SK-N-SH (cell line): ENCODE results near the gene PCSK2. TPM values are rescaled to one million over a fixed set of nuclear protein-coding genes. Genes with fewer than 3 reads are reported as not detected.

Experiments used
- CTCF ChIA-PET: fragments of 300-600, 350-600 bp; formaldehyde crosslinking; extraction: SDS; loops from one replicate; lab custom pipeline; 2021; lab: Yijun Ruan, JAX
- POLR2A ChIA-PET: fragments of 350-600 bp; sonication (Branson Sonifier 250); formaldehyde crosslinking; extraction: SDS; loops from one replicate; lab custom pipeline; 2020; ENCODE audit warnings: antibody characterized with exemption, inconsistent platforms; lab: Yijun Ruan, JAX
- DNase-seq: peaks from one replicate; pipeline ENCODE4 v3.0.0; 2012
- H2AFZ ChIP-seq: fragments of 200-600 bp; sonication (generic); 2 replicates; pipeline ENCODE4 v1.8.1; 2016; ENCODE audit warnings: antibody characterized with exemption, mild to moderate bottlenecking, low read depth
- H3F3A ChIP-seq: fragments of 200-600 bp; sonication (generic); replicated peaks from 2 replicates; pipeline ENCODE3; 2016; ENCODE audit warnings: antibody characterized with exemption, mild to moderate bottlenecking; ENCODE audit not compliant: insufficient read depth
- H3K27ac ChIP-seq, 2 experiments: fragments of 200-500 bp in 1 of 2; fragments of 200-600 bp in 1 of 2; sonication (Bioruptor generic) in 1 of 2; sonication (generic), shearing (Covaris generic) in 1 of 2; 2 replicates each; pipeline versions ENCODE4 v1.5.1 to v1.6.1; 2014 to 2016; ENCODE audit warnings: low read depth in 2 of 2, inconsistent platforms in 1 of 2, low read length in 1 of 2, mild to moderate bottlenecking in 1 of 2, mixed read lengths in 1 of 2
- H3K27me3 ChIP-seq: fragments of 200-600 bp; sonication (generic), shearing (Covaris generic); 2 replicates; pipeline ENCODE4 v1.6.1; 2016; ENCODE audit warnings: mixed run types; ENCODE audit not compliant: insufficient read depth
- H3K36me3 ChIP-seq, 2 experiments: fragments of 200-500 bp in 1 of 2; fragments of 200-600 bp in 1 of 2; sonication (Bioruptor generic) in 1 of 2; sonication (generic) in 1 of 2; replicated peaks in 1 of 2; 2 replicates each; pipeline versions ENCODE3 to v1.5.1; 2014 to 2016; ENCODE audit warnings: low read length in 1 of 2, mild to moderate bottlenecking in 1 of 2; ENCODE audit not compliant: insufficient read depth in 2 of 2, control insufficient read depth in 1 of 2
- H3K4me1 ChIP-seq, 2 experiments: fragments of 200-500 bp in 1 of 2; fragments of 200-600 bp in 1 of 2; sonication (Bioruptor generic) in 1 of 2; sonication (generic), shearing (Covaris generic) in 1 of 2; 2 replicates each; pipeline versions ENCODE4 v1.5.1 to v1.6.1; 2014 to 2016; ENCODE audit warnings: low read depth in 1 of 2, low read length in 1 of 2, mixed run types in 1 of 2; ENCODE audit not compliant: insufficient read depth in 2 of 2, control insufficient read depth in 1 of 2
- H3K4me2 ChIP-seq: fragments of 200-600 bp; sonication (generic), shearing (Covaris generic); 2 replicates; pipeline ENCODE4 v1.6.1; 2017; ENCODE audit warnings: mixed run types
- H3K4me3 ChIP-seq, 2 experiments: fragments of 200-500 bp in 1 of 2; fragments of 200-600 bp in 1 of 2; sonication (Bioruptor generic) in 1 of 2; sonication (generic), shearing (Covaris generic) in 1 of 2; 2 replicates each; pipeline versions ENCODE4 v1.5.1 to v1.8.1; 2014 to 2016; ENCODE audit warnings: low read depth in 2 of 2, inconsistent platforms in 1 of 2, low read length in 1 of 2, mild to moderate bottlenecking in 1 of 2, mixed read lengths in 1 of 2, moderate library complexity in 1 of 2
- H3K79me2 ChIP-seq: fragments of 200-600 bp; sonication (generic); 2 replicates; pipeline ENCODE4 v1.8.1; 2017; ENCODE audit warnings: mild to moderate bottlenecking; ENCODE audit not compliant: insufficient read depth
- H3K9ac ChIP-seq: fragments of 200-600 bp; sonication (generic); 2 replicates; pipeline ENCODE4 v1.6.1; 2017; ENCODE audit warnings: mixed run types
- H3K9me2 ChIP-seq: fragments of 200-600 bp; sonication (generic); 2 replicates; pipeline ENCODE4 v1.6.1; 2017; ENCODE audit warnings: mixed run types
- H3K9me3 ChIP-seq: fragments of 200-600 bp; sonication (generic); 2 replicates; pipeline ENCODE4 v1.6.1; 2017; ENCODE audit warnings: mixed run types, mild to moderate bottlenecking, moderate library complexity
- H4K20me1 ChIP-seq: fragments of 200-600 bp; sonication (generic); 2 replicates; pipeline ENCODE4 v1.6.1; 2017; ENCODE audit warnings: mild to moderate bottlenecking, mixed run types; ENCODE audit not compliant: insufficient read depth
- CHD2 ChIP-seq: fragments of 150-350 bp; IDR thresholded peaks from 2 replicates; pipeline ENCODE4 v1.6.1; 2018; ENCODE audit warnings: low read length; ENCODE audit not compliant: partially characterized antibody
- FOSL2 ChIP-seq: IDR thresholded peaks from 2 replicates; pipeline ENCODE4 v1.4.0; 2012; ENCODE audit warnings: low read depth, mild to moderate bottlenecking, moderate library complexity, borderline replicate concordance
- FOXJ3 ChIP-seq: sonication (generic); formaldehyde crosslinking; IDR thresholded peaks from 2 replicates; pipeline ENCODE4 v1.5.1; 2020; ENCODE audit warnings: mild to moderate bottlenecking, missing genetic modification reagents
- JUND ChIP-seq: IDR thresholded peaks from 2 replicates; pipeline ENCODE4 v1.4.0; 2012
- RAD21 ChIP-seq: IDR thresholded peaks from 2 replicates; pipeline ENCODE4 v1.6.1; 2012; ENCODE audit warnings: mild to moderate bottlenecking, low read length
- RCOR1 ChIP-seq: fragments of 150-350 bp; IDR thresholded peaks from 2 replicates; pipeline ENCODE4 v1.6.1; 2017; ENCODE audit warnings: antibody characterized with exemption, low read length
- RXRA ChIP-seq: IDR thresholded peaks from 2 replicates; pipeline ENCODE4 v1.4.0; 2012; ENCODE audit warnings: low read depth, mild to moderate bottlenecking, borderline replicate concordance
- SMC3 ChIP-seq: IDR thresholded peaks from 2 replicates; pipeline ENCODE4 v1.6.1; 2012; ENCODE audit warnings: low read depth, low read length, improper control_type of control experiment
- WGBS: methylation state at CpG from one replicate; pipeline ENCODE4 v1.1.6; 2017; ENCODE audit warnings: low lambda C conversion rate; 5-methylcytosine and 5-hydroxymethylcytosine counted together
- polyA plus RNA-seq, 3 experiments: library from polyadenylated mRNA; depleted of rRNA; stranded (reverse); fragments of >200 nt; gene quantifications; 2 replicates each; pipeline ENCODE4 v1.2.3, GENCODE V29; 2012
- TF ChIP-seq, protein P1 (sequence below): IDR thresholded peaks from 2 replicates; pipeline ENCODE4 v1.6.1; 2012; ENCODE audit warnings: mild to moderate bottlenecking, low read depth, low read length, moderate library complexity
- TF ChIP-seq, protein P2 (sequence below): fragments of 150-350 bp; IDR thresholded peaks from 2 replicates; pipeline ENCODE4 v1.6.1; 2016; ENCODE audit warnings: mild to moderate bottlenecking, low read depth, low read length
- TF ChIP-seq, protein P3 (sequence below): IDR thresholded peaks from 2 replicates; pipeline ENCODE4; 2012
- TF ChIP-seq, protein P4 (sequence below): IDR thresholded peaks from 2 replicates; pipeline ENCODE4 v1.4.0; 2012; ENCODE audit warnings: low read depth, borderline replicate concordance

PCSK2 gene
- polyA plus RNA-seq, 1 of the 3 experiments (the other 2 are of a cell fraction) = not detected

DNA sequence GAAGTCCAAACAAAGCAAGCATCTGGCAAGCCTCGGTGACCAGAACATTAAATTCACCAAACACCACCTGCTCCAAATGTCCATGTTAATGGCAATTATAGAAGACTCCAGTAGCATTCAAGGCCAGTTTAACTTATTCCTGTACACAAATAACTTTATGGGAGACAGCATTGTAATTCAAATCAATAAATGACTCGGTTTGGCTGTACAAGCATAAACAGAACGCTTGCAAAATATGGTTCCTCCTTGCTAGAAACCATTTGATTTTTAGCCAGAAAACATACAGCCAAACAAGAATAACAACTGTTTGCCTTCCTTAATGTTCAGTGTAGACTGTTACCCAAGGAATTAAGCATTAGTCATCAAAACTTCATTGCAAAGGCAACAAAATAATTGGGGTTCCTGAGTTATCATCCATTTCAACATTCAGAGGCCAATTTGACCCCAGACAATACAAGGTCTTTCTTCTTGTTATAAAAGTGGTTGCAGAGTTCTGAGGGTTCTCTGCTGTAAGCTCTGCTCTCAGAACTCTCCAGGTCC is 179.3 kb downstream of the PCSK2 start (continued):
- TF ChIP-seq, protein P1, sequence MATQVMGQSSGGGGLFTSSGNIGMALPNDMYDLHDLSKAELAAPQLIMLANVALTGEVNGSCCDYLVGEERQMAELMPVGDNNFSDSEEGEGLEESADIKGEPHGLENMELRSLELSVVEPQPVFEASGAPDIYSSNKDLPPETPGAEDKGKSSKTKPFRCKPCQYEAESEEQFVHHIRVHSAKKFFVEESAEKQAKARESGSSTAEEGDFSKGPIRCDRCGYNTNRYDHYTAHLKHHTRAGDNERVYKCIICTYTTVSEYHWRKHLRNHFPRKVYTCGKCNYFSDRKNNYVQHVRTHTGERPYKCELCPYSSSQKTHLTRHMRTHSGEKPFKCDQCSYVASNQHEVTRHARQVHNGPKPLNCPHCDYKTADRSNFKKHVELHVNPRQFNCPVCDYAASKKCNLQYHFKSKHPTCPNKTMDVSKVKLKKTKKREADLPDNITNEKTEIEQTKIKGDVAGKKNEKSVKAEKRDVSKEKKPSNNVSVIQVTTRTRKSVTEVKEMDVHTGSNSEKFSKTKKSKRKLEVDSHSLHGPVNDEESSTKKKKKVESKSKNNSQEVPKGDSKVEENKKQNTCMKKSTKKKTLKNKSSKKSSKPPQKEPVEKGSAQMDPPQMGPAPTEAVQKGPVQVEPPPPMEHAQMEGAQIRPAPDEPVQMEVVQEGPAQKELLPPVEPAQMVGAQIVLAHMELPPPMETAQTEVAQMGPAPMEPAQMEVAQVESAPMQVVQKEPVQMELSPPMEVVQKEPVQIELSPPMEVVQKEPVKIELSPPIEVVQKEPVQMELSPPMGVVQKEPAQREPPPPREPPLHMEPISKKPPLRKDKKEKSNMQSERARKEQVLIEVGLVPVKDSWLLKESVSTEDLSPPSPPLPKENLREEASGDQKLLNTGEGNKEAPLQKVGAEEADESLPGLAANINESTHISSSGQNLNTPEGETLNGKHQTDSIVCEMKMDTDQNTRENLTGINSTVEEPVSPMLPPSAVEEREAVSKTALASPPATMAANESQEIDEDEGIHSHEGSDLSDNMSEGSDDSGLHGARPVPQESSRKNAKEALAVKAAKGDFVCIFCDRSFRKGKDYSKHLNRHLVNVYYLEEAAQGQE = no peak

DNA sequence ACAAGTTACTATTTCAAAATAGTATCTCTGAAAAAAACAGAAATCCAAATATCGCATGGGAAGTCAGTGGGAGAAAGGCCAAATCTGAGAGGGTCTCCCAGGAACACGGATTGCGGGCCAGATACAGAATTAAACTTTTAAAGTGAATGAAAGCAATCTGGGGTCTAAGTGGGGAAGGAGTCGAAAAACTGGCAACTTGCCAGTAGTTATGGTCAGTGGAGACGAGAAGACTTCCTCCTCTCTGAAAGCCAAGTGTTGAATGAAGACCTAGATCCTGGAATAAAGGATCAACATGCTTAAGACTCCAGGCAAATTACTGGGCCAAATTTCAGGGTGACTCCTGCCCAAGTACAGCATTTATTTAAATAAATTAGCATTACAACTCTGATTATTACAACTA is 180.7 kb downstream of the PCSK2 start:
- no peaks in the 10 kb centered on the region for H3K27me3 ChIP-seq
- POLR2A ChIA-PET = no interaction called here
- no peak overlapping the region for H3K4me3 ChIP-seq
- TF ChIP-seq RCOR1 (no peak), RAD21 (no peak), FOSL2 (no peak), CHD2 (no peak), RXRA (no peak), SMC3 (no peak), FOXJ3 (CRISPR knock-in tag) (no peak), JUND (no peak)
- TF ChIP-seq, protein P2, sequence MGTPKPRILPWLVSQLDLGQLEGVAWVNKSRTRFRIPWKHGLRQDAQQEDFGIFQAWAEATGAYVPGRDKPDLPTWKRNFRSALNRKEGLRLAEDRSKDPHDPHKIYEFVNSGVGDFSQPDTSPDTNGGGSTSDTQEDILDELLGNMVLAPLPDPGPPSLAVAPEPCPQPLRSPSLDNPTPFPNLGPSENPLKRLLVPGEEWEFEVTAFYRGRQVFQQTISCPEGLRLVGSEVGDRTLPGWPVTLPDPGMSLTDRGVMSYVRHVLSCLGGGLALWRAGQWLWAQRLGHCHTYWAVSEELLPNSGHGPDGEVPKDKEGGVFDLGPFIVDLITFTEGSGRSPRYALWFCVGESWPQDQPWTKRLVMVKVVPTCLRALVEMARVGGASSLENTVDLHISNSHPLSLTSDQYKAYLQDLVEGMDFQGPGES = no peak
- TF ChIP-seq, protein P3, sequence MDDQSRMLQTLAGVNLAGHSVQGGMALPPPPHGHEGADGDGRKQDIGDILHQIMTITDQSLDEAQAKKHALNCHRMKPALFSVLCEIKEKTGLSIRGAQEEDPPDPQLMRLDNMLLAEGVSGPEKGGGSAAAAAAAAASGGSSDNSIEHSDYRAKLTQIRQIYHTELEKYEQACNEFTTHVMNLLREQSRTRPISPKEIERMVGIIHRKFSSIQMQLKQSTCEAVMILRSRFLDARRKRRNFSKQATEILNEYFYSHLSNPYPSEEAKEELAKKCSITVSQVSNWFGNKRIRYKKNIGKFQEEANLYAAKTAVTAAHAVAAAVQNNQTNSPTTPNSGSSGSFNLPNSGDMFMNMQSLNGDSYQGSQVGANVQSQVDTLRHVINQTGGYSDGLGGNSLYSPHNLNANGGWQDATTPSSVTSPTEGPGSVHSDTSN = no peak
- TF ChIP-seq, protein P1 = no peak
- TF ChIP-seq, protein P4, sequence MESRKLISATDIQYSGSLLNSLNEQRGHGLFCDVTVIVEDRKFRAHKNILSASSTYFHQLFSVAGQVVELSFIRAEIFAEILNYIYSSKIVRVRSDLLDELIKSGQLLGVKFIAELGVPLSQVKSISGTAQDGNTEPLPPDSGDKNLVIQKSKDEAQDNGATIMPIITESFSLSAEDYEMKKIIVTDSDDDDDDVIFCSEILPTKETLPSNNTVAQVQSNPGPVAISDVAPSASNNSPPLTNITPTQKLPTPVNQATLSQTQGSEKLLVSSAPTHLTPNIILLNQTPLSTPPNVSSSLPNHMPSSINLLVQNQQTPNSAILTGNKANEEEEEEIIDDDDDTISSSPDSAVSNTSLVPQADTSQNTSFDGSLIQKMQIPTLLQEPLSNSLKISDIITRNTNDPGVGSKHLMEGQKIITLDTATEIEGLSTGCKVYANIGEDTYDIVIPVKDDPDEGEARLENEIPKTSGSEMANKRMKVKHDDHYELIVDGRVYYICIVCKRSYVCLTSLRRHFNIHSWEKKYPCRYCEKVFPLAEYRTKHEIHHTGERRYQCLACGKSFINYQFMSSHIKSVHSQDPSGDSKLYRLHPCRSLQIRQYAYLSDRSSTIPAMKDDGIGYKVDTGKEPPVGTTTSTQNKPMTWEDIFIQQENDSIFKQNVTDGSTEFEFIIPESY = no peak
- H3K9me2 ChIP-seq = no peaks in the 10 kb centered on the region
- H3F3A ChIP-seq = no peaks in the 10 kb centered on the region
- no peak overlapping the region for H3K27ac ChIP-seq
- H3K4me2 ChIP-seq = no peak overlapping the region
- no peaks in the 10 kb centered on the region for H3K36me3 ChIP-seq
- no peaks in the 10 kb centered on the region for H3K9me3 ChIP-seq
- no peak overlapping the region for H3K9ac ChIP-seq
- H3K79me2 ChIP-seq = no peaks in the 10 kb centered on the region
- no peaks in the 10 kb centered on the region for H3K4me1 ChIP-seq
- CTCF ChIA-PET = interaction anchor here (1.2 kb wide), 1 partner anchor 25 kb away, joined by 7 read pairs; no protein-coding TSS in a partner anchor
- DNase-seq = no peak
- no peak overlapping the region for H2AFZ ChIP-seq
- 37% methylated on average over 5 of the region's 5 CpGs for WGBS
- no peaks in the 10 kb centered on the region for H4K20me1 ChIP-seq
